HEK293 (cell line): Measurements from ENCODE around the gene GEN1.

Experiments
- CTCF ChIA-PET: fragments of 350-600 bp; formaldehyde crosslinking; extraction: SDS; loops from one replicate; lab custom pipeline; 2021; ENCODE audit warnings: antibody characterized with exemption; lab: Yijun Ruan, JAX
- POLR2A ChIA-PET: fragments of 300-600 bp; formaldehyde crosslinking; extraction: SDS; loops from one replicate; lab custom pipeline; 2020; ENCODE audit warnings: antibody characterized with exemption, inconsistent platforms; lab: Yijun Ruan, JAX
- H3K27ac ChIP-seq: fragments of 200-500 bp; sonication (Bioruptor generic); 2 replicates; pipeline ENCODE4 v1.5.1; 2014; ENCODE audit warnings: low read depth, low read length, control low read depth, inconsistent platforms; ENCODE audit errors: extremely low read depth
- H3K36me3 ChIP-seq, 2 experiments: fragments of 200-500 bp in 1 of 2; sonication (Bioruptor generic) in 1 of 2; 1 replicate in 1 of 2; 2 replicates in 1 of 2; pipeline ENCODE4 v1.5.1; 2014 to 2017; ENCODE audit warnings: inconsistent platforms in 2 of 2, low read length in 2 of 2; ENCODE audit not compliant: control insufficient read depth in 2 of 2, insufficient read depth in 1 of 2
- H3K4me1 ChIP-seq: fragments of 200-500 bp; sonication (Bioruptor generic); 2 replicates; pipeline ENCODE4 v1.5.1; 2014; ENCODE audit warnings: mild to moderate bottlenecking, low read length, inconsistent platforms; ENCODE audit not compliant: control insufficient read depth, insufficient read depth
- H3K4me3 ChIP-seq: 2 replicates; pipeline ENCODE4 v1.5.1; 2011; ENCODE audit warnings: low read depth, mild to moderate bottlenecking, control low read depth, low read length, moderate library complexity
- H3K9me3 ChIP-seq: fragments of 200-500 bp; sonication (Bioruptor generic); 2 replicates; pipeline ENCODE4 v1.5.1; 2014; ENCODE audit warnings: low read depth, low read length, inconsistent platforms; ENCODE audit not compliant: control insufficient read depth, insufficient read depth
- EGR2 ChIP-seq: fragments of 450-650 bp; formaldehyde crosslinking; IDR thresholded peaks from 2 replicates; pipeline ENCODE4 v1.5.1; 2016; ENCODE audit warnings: low read depth, missing biosample characterization, missing genetic modification characterization
- REST ChIP-seq: fragments of 450-650 bp; formaldehyde crosslinking; IDR thresholded peaks from 2 replicates; pipeline ENCODE4 v1.5.1; 2016; ENCODE audit warnings: missing biosample characterization, missing genetic modification characterization
- ZBTB1 ChIP-seq: fragments of 450-650 bp; formaldehyde crosslinking; IDR thresholded peaks from 2 replicates; pipeline ENCODE4 v1.5.1; 2016; ENCODE audit warnings: missing biosample characterization, missing genetic modification characterization
- ZNF10 ChIP-seq: fragments of 450-650 bp; formaldehyde crosslinking; IDR thresholded peaks from 2 replicates; pipeline ENCODE4 v1.5.1; 2017; ENCODE audit warnings: missing biosample characterization, missing genetic modification characterization
- ZNF138 ChIP-seq: fragments of 450-650 bp; formaldehyde crosslinking; IDR thresholded peaks from 2 replicates; pipeline ENCODE4 v1.5.1; 2016; ENCODE audit warnings: missing biosample characterization, missing genetic modification characterization, borderline replicate concordance
- ZNF146 ChIP-seq: fragments of 450-650 bp; formaldehyde crosslinking; IDR thresholded peaks from 2 replicates; pipeline ENCODE4 v1.5.1; 2016; ENCODE audit warnings: missing biosample characterization, missing genetic modification characterization
- ZNF155 ChIP-seq: fragments of 450-650 bp; formaldehyde crosslinking; IDR thresholded peaks from 2 replicates; pipeline ENCODE4 v1.5.1; 2016; ENCODE audit warnings: missing biosample characterization, missing genetic modification characterization
- ZNF184 ChIP-seq: fragments of 450-650 bp; IDR thresholded peaks from 2 replicates; pipeline ENCODE4 v1.5.1; 2018; ENCODE audit warnings: missing biosample characterization, mild to moderate bottlenecking, missing genetic modification characterization
- ZNF2 ChIP-seq: fragments of 450-650 bp; formaldehyde crosslinking; IDR thresholded peaks from 2 replicates; pipeline ENCODE4 v1.5.1; 2016; ENCODE audit warnings: missing biosample characterization, missing genetic modification characterization
- ZNF214 ChIP-seq: fragments of 450-650 bp; formaldehyde crosslinking; IDR thresholded peaks from 2 replicates; pipeline ENCODE4 v1.5.1; 2017; ENCODE audit warnings: missing biosample characterization, mild to moderate bottlenecking, missing genetic modification characterization, borderline replicate concordance
- ZNF398 ChIP-seq: fragments of 450-650 bp; formaldehyde crosslinking; IDR thresholded peaks from 2 replicates; pipeline ENCODE4 v1.5.1; 2017; ENCODE audit warnings: missing biosample characterization, missing genetic modification characterization
- ZNF488 ChIP-seq: fragments of 450-650 bp; formaldehyde crosslinking; IDR thresholded peaks from 2 replicates; pipeline ENCODE4 v1.5.1; 2016; ENCODE audit warnings: missing biosample characterization, missing genetic modification characterization
- ZNF549 ChIP-seq: fragments of 450-650 bp; IDR thresholded peaks from 2 replicates; pipeline ENCODE4 v1.5.1; 2018; ENCODE audit warnings: missing biosample characterization, missing genetic modification characterization, mild to moderate bottlenecking, inconsistent platforms, moderate library complexity
- ZNF555 ChIP-seq: fragments of 450-650 bp; formaldehyde crosslinking; conservative IDR thresholded peaks from 2 replicates; pipeline ENCODE4 v1.5.1; 2017; ENCODE audit warnings: missing biosample characterization, mild to moderate bottlenecking, missing genetic modification characterization, inconsistent platforms
- ZNF558 ChIP-seq: fragments of 450-650 bp; formaldehyde crosslinking; IDR thresholded peaks from 2 replicates; pipeline ENCODE4 v1.5.1; 2016; ENCODE audit warnings: missing biosample characterization, missing genetic modification characterization
- ZNF560 ChIP-seq: fragments of 450-650 bp; formaldehyde crosslinking; IDR thresholded peaks from 2 replicates; pipeline ENCODE4 v1.5.1; 2017; ENCODE audit warnings: missing biosample characterization, missing genetic modification characterization, borderline replicate concordance
- ZNF585B ChIP-seq: fragments of 450-650 bp; formaldehyde crosslinking; IDR thresholded peaks from 2 replicates; pipeline ENCODE4 v1.5.1; 2016; ENCODE audit warnings: missing biosample characterization, missing genetic modification characterization
- ZNF596 ChIP-seq: fragments of 450-650 bp; IDR thresholded peaks from 2 replicates; pipeline ENCODE4 v1.5.0; 2018; ENCODE audit warnings: missing biosample characterization, mild to moderate bottlenecking, missing genetic modification characterization, moderate library complexity
- ZNF623 ChIP-seq: fragments of 450-650 bp; formaldehyde crosslinking; IDR thresholded peaks from 2 replicates; pipeline ENCODE4 v1.5.1; 2016; ENCODE audit warnings: missing biosample characterization, missing genetic modification characterization
- ZNF629 ChIP-seq: fragments of 450-650 bp; formaldehyde crosslinking; IDR thresholded peaks from 2 replicates; pipeline ENCODE4 v1.5.1; 2017; ENCODE audit warnings: missing biosample characterization, missing genetic modification characterization
- ZNF639 ChIP-seq: fragments of 450-650 bp; formaldehyde crosslinking; IDR thresholded peaks from 2 replicates; pipeline ENCODE4 v1.5.1; 2016; ENCODE audit warnings: missing biosample characterization, missing genetic modification characterization
- ZNF654 ChIP-seq: fragments of 450-650 bp; formaldehyde crosslinking; IDR thresholded peaks from 2 replicates; pipeline ENCODE4 v1.5.1; 2016; ENCODE audit warnings: low read depth, missing biosample characterization, missing genetic modification characterization
- ZNF747 ChIP-seq: fragments of 450-650 bp; formaldehyde crosslinking; IDR thresholded peaks from 2 replicates; pipeline ENCODE4 v1.5.1; 2016; ENCODE audit warnings: missing biosample characterization, missing genetic modification characterization
- ZSCAN18 ChIP-seq: fragments of 450-650 bp; formaldehyde crosslinking; IDR thresholded peaks from 2 replicates; pipeline ENCODE4 v1.5.1; 2016; ENCODE audit warnings: missing biosample characterization, missing genetic modification characterization

GEN1 gene

GRCh38 chr2:17793803-17794354 is 39.9 kb downstream of the GEN1 start:
- ChIA-PET CTCF (no interaction called here), POLR2A (interaction anchor here (0.6 kb wide), 1 partner anchor 40 kb away, joined by 5 read pairs; no protein-coding TSS in a partner anchor)
- Histone ChIP-seq H3K27ac (no peak overlapping the region), H3K4me1 (no peaks in the 10 kb centered on the region), H3K36me3 (no peaks in the 10 kb centered on the region), H3K9me3 (no peaks in the 10 kb centered on the region), H3K4me3 (no peak overlapping the region)
- TF ChIP-seq ZNF585B = no peak

- Histone ChIP-seq H3K4me3 (no peak overlapping the region), H3K36me3 (no peaks in the 10 kb centered on the region), H3K27ac (no peak overlapping the region), H3K9me3 (no peaks in the 10 kb centered on the region), H3K4me1 (no peaks in the 10 kb centered on the region)
- ChIA-PET CTCF (no interaction called here), POLR2A (no interaction called here)
- TF ChIP-seq ZNF596 (tag by site-specific recombination) = no peak
- no peak for TF ChIP-seq ZNF155 (tag by site-specific recombination)
- TF ChIP-seq ZNF214 = no peak
- no peak for TF ChIP-seq ZNF10 (tag by site-specific recombination)
- TF ChIP-seq EGR2 (tag by site-specific recombination) = no peak
- no peak for TF ChIP-seq REST
- TF ChIP-seq ZNF555 (tag by site-specific recombination) = no peak
- no peak for TF ChIP-seq ZNF549 (tag by site-specific recombination)
- no peak for TF ChIP-seq ZBTB1 (tag by site-specific recombination)
- no peak for TF ChIP-seq ZNF398 (tag by site-specific recombination)
- TF ChIP-seq ZNF623 (tag by site-specific recombination) = no peak
- no peak for TF ChIP-seq ZNF488 (tag by site-specific recombination)
- no peak for TF ChIP-seq ZNF560
- TF ChIP-seq ZNF2 (tag by site-specific recombination) = no peak
Measured at GRCh38 chr2:17795309-17795708, 41.4 kb downstream of the GEN1 start.

GRCh38 chr2:17798338-17798737 is 44.4 kb downstream of the GEN1 start:
- no peak overlapping the region for H3K4me3 ChIP-seq
- no peak overlapping the region for H3K27ac ChIP-seq
- CTCF ChIA-PET = no interaction called here
- H3K36me3 ChIP-seq = no peaks in the 10 kb centered on the region
- H3K4me1 ChIP-seq = peaks cover 6% of the 10 kb centered on the region
- POLR2A ChIA-PET = no interaction called here
- no peaks in the 10 kb centered on the region for H3K9me3 ChIP-seq
- TF ChIP-seq ZNF747 (tag by site-specific recombination) (no peak), ZNF214 (no peak), ZSCAN18 (tag by site-specific recombination) (no peak), ZNF639 (tag by site-specific recombination) (no peak), ZNF184 (tag by site-specific recombination) (no peak), ZNF629 (tag by site-specific recombination) (no peak), ZNF146 (tag by site-specific recombination) (no peak), ZNF138 (tag by site-specific recombination) (no peak), ZNF654 (tag by site-specific recombination) (no peak), ZNF558 (no peak), ZNF155 (tag by site-specific recombination) (no peak)
